GM18519 (cell line): ENCODE results near the gene DUOX1.

Experiments used
- ATAC-seq: cut with Tn5 transposase; IDR thresholded peaks from one replicate; pipeline ENCODE4 v1.9.1; 2021; ENCODE audit warnings: mild to moderate bottlenecking, moderate library complexity; ENCODE audit not compliant: unreplicated experiment, low FRiP score

DUOX1 gene

DNA sequence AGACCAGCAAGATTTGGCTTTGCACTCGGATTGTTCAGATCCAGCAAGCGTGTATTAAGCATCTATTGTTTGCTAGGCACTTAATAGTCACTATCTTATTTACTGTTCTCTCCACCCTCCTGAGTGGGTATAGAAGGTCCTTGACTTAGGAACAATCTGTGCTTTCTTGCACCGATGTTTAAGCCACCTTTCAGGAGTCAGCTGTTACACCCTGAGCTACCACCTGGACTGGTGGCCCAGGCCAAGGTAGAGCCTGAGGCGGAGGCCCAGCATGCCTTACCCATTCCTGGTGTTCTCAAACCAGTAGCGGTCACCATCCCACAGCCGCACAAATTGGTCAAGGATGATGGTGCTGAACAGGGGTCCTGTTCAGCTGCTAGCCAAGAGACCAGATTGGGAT, 10.0 kb downstream of the DUOX1 start:
- ATAC-seq, result no peak

DNA sequence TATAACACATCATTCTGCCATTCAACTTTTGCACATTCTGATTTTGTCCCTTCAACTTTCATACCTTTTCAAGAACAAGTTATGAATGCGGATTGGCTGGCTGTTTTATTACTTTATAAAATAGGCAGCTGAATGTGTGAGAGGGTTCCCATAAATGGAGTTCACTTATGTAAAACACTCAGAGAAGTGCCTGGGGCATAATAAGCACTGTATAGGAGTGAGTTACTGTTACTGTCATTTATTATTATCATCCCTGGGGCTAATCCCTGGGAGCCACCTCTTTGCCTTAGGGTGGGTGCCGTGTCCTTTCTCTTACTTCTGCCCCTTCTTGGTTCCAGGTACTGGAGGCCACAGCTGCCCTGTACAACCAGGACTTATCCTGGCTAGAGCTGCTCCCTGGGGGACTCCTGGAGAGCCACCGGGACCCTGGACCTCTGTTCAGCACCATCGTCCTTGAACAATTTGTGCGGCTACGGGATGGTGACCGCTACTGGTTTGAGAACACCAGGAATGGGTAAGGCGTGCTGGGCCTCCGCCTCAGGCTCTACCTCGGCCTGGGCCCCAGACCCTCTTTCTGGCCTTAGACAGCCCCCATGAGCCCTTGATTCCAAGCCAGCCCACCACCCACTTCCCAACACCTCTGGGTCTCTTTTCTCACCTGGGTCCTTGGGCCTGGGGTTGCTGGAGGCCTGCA, 10.9 kb downstream of the DUOX1 start:
- ATAC-seq, result no peak

DNA sequence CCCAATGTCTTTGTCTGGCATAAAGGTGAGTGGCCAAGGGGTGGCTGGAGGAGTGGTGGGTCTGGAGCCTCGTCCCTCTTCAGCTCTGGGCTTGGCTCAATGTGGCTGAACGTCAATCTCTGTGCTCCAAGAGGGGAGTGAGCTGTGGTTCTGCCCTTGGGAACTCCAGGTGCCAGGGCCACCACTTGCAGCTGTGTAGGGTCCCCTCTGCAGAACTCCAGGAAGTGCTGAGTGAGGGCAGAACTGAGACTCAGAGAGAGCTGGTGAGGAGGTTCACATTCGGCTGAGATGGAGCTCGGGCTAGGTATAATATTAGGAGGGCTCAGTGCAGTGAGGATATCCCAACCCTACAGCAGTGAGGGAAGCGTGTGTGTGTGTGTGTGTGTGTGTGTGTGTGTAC, 11.6 kb downstream of the DUOX1 start:
- no peak for ATAC-seq

DNA sequence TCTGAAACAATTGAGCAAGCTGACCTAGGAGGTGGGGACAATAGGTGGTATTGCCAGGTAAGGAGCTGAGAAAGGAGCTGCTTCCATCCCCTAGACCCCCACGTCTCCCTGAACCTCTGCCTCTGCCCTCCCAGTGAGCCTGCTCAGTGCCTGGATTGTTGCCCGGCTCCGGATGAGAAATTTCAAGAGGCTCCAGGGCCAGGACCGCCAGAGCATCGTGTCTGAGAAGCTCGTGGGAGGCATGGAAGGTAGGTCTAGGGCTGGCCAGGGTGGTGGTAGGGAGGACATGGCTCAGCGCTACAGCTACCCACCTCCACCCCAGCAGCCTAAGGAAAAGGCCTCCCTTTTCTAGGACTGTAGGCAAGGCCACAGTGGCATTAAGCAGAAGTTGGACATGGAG, 13.3 kb downstream of the DUOX1 start:
- ATAC-seq, result no peak

DNA sequence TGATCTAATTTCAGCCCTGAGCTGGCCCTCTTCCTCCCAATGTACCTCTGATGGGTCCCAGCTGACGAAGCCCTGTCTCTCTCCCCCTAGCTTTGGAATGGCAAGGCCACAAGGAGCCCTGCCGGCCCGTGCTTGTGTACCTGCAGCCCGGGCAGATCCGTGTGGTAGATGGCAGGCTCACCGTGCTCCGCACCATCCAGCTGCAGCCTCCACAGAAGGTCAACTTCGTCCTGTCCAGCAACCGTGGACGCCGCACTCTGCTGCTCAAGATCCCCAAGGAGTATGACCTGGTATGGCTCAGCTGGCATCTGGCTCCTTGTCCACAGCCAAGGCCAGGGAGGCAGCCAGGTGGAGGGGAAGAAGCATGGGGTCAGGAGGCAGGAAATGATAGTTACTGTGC, 14.2 kb downstream of the DUOX1 start:
- no peak for ATAC-seq

DNA sequence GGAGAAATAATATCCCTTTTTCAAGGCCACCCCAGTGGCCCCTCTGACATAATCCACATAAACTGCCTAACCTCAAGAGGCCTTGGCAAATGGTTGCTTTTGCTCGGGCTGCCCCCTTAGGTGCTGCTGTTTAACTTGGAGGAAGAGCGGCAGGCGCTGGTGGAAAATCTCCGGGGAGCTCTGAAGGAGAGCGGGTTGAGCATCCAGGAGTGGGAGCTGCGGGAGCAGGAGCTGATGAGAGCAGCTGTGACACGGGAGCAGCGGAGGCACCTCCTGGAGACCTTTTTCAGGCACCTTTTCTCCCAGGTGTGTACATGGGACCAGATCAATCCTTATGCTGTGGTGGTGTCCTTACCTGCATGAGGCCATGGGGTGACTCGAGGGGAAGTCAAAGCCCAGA, 15.0 kb downstream of the DUOX1 start:
- ATAC-seq, result no peak

DNA sequence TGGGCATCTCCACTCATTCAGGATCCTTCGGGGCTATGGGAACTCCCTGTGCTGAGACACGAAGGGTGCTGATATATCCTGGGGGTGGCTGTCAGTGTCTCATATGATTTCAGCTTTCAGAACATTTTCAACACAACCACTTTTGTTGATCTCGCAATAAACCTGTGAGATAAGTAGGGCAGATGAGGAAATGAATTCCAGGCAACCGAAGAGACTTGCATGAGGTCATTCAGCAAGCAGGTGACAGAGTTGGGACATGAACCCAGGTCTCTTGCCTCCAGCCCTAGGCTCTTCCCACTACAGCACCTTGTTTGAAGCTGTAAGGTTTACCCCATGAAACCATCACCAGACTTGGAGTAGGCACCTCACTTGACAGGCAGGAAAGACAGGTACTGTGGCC, 16.6 kb downstream of the DUOX1 start:
- no peak for ATAC-seq

DNA sequence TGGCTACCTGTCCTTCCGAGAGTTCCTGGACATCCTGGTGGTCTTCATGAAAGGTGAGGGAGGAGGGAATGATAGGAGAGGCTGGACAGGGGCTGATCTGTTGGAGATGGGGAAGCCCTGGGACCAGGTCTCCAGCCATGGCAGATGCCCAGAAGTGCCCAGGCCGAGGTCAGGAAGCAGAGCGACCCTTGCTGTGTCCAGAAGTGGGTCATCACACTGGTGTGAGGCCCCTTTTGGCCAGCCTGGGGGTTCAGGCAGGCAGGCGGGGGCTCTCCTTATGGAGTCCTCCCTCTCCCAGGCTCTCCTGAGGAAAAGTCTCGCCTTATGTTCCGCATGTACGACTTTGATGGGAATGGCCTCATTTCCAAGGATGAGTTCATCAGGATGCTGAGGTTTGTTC, 17.8 kb downstream of the DUOX1 start:
- no peak for ATAC-seq

DNA sequence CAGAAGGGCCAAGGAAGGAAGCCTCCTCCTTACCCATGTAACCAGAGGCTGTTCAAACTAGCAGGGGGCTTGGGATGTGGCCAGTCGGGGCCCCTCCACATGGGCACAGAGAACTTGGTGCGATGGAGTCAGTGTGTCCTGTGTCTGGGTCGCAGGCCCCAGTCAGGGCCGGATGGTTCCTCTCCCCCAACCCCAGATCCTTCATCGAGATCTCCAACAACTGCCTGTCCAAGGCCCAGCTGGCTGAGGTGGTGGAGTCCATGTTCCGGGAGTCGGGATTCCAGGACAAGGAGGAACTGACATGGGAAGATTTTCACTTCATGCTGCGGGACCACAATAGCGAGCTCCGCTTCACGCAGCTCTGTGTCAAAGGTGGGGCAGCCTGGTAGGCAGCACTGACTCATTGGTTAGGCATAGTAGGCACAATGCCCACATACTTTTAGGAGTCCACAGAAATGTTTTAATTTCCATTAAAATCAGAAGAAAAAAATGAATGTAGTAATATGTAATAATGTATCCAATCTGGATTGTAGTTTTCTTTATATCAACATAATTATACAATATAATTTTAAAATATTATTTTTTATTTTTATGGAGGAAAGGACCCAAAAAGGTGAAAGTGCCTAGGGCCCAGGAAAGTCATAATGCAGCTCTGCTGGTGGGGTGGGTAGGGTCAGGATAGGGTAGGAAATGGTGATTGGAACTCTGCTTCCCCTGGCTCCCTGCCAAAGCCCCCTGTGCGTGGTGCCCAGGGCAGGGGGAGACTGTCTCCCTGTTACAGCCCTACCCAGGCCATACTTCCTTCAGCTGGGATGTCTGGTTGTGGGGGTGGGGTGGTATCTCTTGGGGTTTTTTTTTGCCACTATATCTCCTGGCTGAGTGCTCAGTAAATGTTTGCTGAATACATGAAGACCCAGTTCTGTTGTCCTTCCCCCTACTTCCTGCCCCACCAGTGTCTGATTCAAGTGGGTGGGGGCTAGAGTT, 18.6 kb downstream of the DUOX1 start:
- ATAC-seq, result no peak

DNA sequence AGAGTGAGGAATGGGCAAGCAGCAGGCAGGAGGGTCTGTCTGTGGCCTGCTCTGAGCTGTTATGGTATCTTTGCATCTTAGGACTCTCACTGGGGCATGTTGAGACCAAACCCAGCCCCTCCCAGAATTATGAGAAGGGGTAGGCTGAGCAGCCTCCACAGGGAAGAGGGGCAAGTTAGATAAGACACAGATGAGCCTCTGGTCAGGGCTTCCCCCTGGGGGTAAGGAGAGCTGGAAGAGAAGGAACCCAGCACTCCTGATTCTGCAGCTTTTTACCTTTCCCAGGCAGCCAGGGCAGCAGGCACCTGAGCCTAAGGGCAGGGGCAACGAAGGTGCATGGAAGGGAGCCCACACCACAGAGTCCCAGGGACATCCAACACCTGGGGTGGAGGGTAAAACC, 19.3 kb downstream of the DUOX1 start:
- ATAC-seq, result no peak

DNA sequence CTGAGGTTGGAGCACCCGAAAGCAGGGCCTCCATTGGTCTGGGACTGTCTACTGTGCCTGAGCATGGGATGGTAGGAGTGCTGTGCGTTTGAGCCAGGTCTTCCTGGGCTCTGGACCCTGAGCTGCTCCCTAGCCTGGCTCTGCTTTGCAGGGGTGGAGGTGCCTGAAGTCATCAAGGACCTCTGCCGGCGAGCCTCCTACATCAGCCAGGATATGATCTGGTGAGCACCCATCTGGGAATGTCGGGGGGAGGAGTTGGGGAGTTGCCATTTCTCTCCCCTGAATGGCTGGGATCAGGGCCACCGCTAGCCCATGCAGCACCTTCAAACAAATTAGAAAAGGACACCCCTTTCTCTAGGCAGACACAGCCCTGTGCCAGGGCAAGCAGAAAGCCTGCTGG, 20.7 kb downstream of the DUOX1 start:
- ATAC-seq, result no peak

DNA sequence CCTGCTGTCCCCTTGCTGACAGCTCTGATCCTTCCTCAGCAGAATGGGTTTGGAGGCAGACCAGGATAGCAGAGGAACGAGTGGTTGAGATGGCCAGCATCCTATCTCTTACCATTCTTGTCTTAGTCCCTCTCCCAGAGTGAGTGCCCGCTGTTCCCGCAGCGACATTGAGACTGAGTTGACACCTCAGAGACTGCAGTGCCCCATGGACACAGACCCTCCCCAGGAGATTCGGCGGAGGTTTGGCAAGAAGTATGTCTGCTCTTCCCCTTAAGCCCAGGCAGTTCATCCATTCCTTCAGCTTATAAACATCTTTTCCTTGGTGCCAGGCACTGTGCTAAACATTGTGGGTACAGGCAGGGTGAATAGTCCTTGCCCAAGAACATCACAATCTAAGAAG, 21.2 kb downstream of the DUOX1 start:
- no peak for ATAC-seq

DNA sequence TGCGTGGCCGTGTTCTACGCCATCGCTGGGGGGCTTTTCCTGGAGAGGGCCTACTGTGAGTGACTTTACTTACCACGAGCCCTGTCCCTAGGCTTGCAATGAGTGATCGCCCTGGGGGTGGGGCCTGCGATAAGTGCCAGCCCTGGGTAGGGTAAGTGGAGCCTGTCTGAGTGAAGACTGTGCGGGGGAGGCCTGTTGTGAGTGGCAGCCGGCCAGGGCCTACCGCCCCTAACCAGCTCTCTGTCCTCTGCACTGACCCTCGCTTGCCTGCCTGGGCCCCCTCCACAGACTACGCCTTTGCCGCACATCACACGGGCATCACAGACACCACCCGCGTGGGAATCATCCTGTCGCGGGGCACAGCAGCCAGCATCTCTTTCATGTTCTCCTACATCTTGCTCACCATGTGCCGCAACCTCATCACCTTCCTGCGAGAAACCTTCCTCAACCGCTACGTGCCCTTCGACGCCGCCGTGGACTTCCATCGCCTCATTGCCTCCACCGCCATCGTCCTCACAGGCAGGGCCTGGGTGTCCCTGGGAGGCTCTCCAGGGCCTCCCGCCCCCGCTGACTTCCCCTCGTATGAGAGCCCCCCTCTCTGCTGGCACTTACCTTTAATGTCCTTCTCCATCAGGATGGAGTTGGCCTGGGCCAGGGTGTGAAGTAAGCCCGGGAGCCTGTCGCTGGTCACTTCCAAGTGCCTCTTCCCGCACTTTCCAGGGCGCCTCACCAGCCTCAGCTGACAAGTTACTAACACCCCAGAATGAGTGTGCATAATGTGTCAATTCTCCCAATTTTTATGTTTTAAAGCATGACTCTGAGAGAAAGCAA, 22.4 kb downstream of the DUOX1 start:
- no peak for ATAC-seq

DNA sequence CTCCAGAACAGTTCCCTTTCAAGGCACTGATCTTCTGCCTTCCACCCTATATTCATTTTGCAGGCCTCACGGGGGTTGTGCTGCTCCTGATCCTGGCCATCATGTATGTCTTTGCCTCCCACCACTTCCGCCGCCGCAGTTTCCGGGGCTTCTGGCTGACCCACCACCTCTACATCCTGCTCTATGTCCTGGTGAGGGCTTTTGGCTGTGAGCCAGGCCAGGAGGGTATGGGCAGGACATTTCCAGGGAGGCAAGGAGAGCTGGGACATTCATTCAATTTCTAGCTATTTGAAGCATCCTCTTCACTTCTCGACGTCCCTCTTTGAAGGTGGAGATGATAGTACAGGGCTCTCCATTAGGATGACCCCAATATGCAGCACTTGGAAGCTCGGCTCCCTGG, 25.9 kb downstream of the DUOX1 start:
- no peak for ATAC-seq

DNA sequence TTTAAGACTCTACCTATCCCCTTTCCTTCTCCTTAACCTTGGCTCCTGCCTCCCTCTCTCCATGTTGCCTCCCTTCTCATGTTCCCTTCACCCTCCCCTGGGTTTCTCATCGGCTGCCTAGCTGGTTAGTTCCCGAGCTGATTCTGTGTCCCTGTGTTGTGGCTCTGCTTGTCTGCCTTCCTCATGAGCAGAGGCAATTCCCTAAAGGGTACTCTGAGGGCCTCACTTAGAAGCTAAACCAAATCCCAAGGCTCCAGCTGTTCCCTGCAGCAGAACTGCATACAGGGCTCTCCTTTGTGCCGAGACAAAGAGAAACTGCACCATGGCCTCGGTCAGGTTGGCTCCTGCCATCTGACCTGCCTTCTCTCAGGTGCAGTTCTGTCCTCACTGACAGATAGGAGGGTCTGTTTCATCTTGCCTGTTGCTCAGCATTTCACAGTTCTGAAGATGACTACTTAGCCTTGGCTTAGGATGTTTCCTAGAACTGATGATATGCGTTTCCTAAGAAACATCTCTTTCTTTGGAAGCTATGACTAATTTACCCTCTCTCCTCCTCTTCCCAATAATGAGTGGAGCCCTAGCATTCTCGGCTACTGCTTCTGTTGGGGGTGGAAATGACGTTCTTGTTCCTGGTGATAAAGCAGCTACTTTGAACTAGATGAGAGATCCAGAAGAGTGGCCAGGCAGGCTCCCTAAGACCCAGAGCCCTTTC, 27.1 kb downstream of the DUOX1 start:
- ATAC-seq, result no peak

DNA sequence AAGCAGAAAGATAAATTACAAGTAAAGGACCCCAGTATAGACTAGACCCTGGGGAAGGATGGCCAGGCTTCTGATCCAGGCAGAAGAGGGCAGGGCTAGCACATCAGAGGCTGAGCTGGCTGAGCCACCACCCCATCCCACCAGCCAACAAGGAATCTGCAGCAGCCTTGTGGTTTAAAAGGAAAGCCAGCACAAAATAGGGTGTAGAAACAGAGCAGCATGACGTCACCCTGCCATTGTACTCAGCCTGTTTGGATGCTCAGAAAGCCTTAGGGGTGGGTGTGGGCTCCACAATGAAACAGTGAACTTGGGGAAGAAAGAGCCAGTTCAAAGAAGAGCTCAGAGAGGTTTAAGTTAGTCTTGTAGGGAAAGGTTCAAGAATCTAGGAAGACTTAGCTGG, 28.2 kb downstream of the DUOX1 start:
- ATAC-seq, result no peak

DNA sequence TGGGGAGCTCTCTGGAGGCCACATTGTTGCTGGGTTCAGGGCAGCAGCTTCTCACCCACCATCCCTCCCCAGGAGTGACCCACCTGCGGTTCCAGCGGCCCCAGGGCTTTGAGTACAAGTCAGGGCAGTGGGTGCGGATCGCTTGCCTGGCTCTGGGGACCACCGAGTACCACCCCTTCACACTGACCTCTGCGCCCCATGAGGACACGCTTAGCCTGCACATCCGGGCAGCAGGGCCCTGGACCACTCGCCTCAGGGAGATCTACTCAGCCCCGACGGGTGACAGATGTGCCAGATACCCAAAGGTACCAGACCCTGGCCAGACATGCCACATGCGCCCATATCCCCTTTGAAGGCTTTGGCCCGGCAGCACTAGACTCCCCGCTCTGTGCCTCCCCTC, 31.9 kb downstream of the DUOX1 start:
- no peak for ATAC-seq

DNA sequence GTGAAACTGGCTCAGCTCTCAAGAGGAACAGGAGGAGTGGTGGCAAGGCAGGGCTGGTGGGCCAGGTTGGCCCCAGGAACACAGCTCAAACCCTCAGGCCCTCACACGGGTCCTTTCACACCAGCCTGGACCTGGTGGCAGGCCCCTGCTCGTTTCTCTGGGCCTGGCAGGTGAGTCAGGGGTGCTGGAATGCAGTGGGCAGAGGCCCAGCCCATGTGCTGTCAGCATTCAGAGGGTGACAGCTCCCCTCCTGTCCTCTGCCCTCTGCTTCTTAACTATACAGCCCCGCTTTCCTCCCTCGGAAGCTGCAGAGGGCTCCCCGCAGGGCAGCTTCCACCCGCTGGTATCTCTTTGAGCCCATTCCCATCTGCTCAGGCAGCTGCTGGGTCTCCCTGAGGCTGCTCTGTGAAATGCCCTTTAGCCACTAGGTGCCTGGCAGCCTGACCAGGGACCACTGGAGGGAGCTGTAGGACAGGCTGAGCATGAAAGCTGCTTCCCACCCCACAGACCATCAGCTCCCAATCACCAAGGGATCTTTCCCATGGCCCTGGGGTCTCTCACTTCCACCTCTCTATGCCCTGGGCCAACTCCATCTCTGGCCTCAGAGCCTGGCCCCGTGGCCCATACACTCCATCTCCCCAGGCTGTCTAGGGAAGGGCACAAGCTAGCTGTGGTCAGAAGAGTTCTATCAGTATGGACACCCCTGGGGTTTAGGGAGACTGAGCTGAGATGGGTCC, 33.1 kb downstream of the DUOX1 start:
- ATAC-seq, result no peak

DNA sequence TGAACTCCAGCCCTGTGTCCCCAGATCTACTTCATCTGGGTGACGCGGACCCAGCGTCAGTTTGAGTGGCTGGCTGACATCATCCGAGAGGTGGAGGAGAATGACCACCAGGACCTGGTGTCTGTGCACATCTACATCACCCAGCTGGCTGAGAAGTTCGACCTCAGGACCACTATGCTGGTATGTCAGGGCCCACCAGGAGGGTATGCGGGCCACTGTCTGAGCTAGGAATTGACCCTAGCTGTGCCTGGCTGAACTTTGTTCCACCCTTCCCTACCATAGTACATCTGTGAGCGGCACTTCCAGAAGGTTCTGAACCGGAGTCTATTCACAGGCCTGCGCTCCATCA, 33.7 kb downstream of the DUOX1 start:
- ATAC-seq, result no peak

DNA sequence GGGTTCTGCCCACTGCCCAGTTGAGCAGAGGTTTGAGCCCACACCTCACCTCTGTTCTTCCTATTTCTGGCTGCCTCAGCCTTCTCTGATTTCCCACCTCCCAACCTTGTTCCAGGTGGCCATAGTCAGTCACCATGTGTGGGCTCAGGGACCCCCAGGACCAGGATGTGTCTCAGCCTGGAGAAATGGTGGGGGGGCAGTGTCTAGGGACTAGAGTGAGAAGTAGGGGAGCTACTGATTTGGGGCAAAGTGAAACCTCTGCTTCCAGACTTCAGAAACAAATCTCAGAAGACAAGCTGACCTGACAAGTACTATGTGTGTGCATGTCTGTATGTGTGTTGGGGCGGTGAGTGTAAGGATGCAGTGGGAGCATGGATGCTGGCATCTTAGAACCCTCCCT, 35.1 kb downstream of the DUOX1 start:
- no peak for ATAC-seq
